HepG2 (cell line): Measurements from ENCODE around the gene TYROBP. TPM values are rescaled to one million over a fixed set of nuclear protein-coding genes. Genes with fewer than 3 reads are reported as not detected.

Source experiments
- ATF5 ChIP-seq: sonication (generic); formaldehyde crosslinking; IDR thresholded peaks from 2 replicates; pipeline ENCODE4 v1.4.0; 2020; ENCODE audit warnings: mild to moderate bottlenecking, low read depth, missing genetic modification reagents
- GPN1 ChIP-seq: sonication (generic); formaldehyde crosslinking; IDR thresholded peaks from 2 replicates; pipeline ENCODE4 v1.5.1; 2020; ENCODE audit warnings: missing genetic modification reagents, borderline replicate concordance
- KLF9 ChIP-seq: IDR thresholded peaks from 2 replicates; pipeline ENCODE4 v1.6.1; 2016; ENCODE audit warnings: low read depth
- NAIF1 ChIP-seq: sonication (generic); formaldehyde crosslinking; IDR thresholded peaks from 2 replicates; pipeline ENCODE4 v1.5.0; 2020; ENCODE audit warnings: mild to moderate bottlenecking, missing genetic modification reagents, borderline replicate concordance
- NR1H2 ChIP-seq: sonication (generic); formaldehyde crosslinking; IDR thresholded peaks from 2 replicates; pipeline ENCODE4 v1.8.1; 2022; ENCODE audit warnings: low read depth, missing genetic modification reagents, borderline replicate concordance
- PHF20 ChIP-seq: sonication (generic); formaldehyde crosslinking; IDR thresholded peaks from 2 replicates; pipeline ENCODE4 v1.5.0; 2020; ENCODE audit warnings: mild to moderate bottlenecking, missing genetic modification reagents
- PRDM4 ChIP-seq: sonication (generic); formaldehyde crosslinking; IDR thresholded peaks from 2 replicates; pipeline ENCODE4 v1.9.0; 2021; ENCODE audit warnings: missing genetic modification reagents, borderline replicate concordance
- RCOR2 ChIP-seq: IDR thresholded peaks from 2 replicates; pipeline ENCODE4 v1.6.1; 2016; ENCODE audit warnings: missing biosample characterization, missing genetic modification reagents
- REPIN1 ChIP-seq: sonication (generic); formaldehyde crosslinking; IDR thresholded peaks from 2 replicates; pipeline ENCODE4 v1.8.0; 2022; ENCODE audit warnings: missing genetic modification reagents, low read depth, mild to moderate bottlenecking, borderline replicate concordance
- REXO4 ChIP-seq: sonication (generic); formaldehyde crosslinking; IDR thresholded peaks from 2 replicates; pipeline ENCODE4 v1.8.0; 2022; ENCODE audit warnings: missing genetic modification reagents, mild to moderate bottlenecking, borderline replicate concordance
- SAP130 ChIP-seq: IDR thresholded peaks from 2 replicates; pipeline ENCODE4 v1.6.1; 2016; ENCODE audit warnings: low read depth
- TOE1 ChIP-seq: sonication (generic); formaldehyde crosslinking; IDR thresholded peaks from 2 replicates; pipeline ENCODE4 v1.4.0; 2020; ENCODE audit warnings: mild to moderate bottlenecking, missing genetic modification reagents
- ZFAT ChIP-seq: sonication (generic); formaldehyde crosslinking; conservative IDR thresholded peaks from 2 replicates; pipeline ENCODE4 v1.8.1; 2023; ENCODE audit warnings: missing genetic modification reagents, inconsistent platforms
- ZNF441 ChIP-seq: sonication (generic); formaldehyde crosslinking; IDR thresholded peaks from 2 replicates; pipeline ENCODE4 v1.7.0; 2021; ENCODE audit warnings: missing genetic modification reagents, borderline replicate concordance
- ZNF703 ChIP-seq: sonication (generic); formaldehyde crosslinking; IDR thresholded peaks from 2 replicates; pipeline ENCODE4 v1.5.1; 2020; ENCODE audit warnings: missing genetic modification reagents, mild to moderate bottlenecking, moderate library complexity, borderline replicate concordance
- ZNF746 ChIP-seq: sonication (generic); formaldehyde crosslinking; IDR thresholded peaks from 2 replicates; pipeline ENCODE4 v1.8.0; 2022; ENCODE audit warnings: mild to moderate bottlenecking, missing genetic modification reagents
- ZNF749 ChIP-seq: sonication (generic); formaldehyde crosslinking; IDR thresholded peaks from 2 replicates; pipeline ENCODE4 v1.8.0; 2022; ENCODE audit warnings: mild to moderate bottlenecking, missing genetic modification reagents, moderate library complexity, borderline replicate concordance
- ZNF773 ChIP-seq: sonication (generic); formaldehyde crosslinking; IDR thresholded peaks from 2 replicates; pipeline ENCODE4 v1.4.0; 2020; ENCODE audit warnings: missing genetic modification reagents, borderline replicate concordance
- ZSCAN22 ChIP-seq: sonication (generic); formaldehyde crosslinking; IDR thresholded peaks from 2 replicates; pipeline ENCODE4 v1.4.0; 2020; ENCODE audit warnings: mild to moderate bottlenecking, missing genetic modification reagents
- polyA plus RNA-seq, 8 experiments: library from polyadenylated mRNA; depleted of rRNA in 3 of 8; stranded (reverse) in 7 of 8; unstranded in 1 of 8; fragments of >200 nt; fragmentation: Illumina TruSeq in 4 of 8; extraction: Trizol in 4 of 8; gene quantifications; 2 replicates each; pipeline versions ENCODE4 v1.2.1 to v1.2.3, GENCODE V29; 2011 to 2016; ENCODE audit warnings: low read depth in 4 of 8, missing spikeins in 1 of 8, mixed read lengths in 1 of 8; ENCODE audit not compliant: insufficient read depth in 1 of 8
- total RNA-seq, 5 experiments: library from RNA; depleted of rRNA; stranded (reverse); fragments of >200 nt; fragmentation: Illumina TruSeq; extraction: Trizol; gene quantifications; 2 replicates each; pipeline ENCODE4 v1.2.3, GENCODE V29; 2016; ENCODE audit warnings: low read depth in 1 of 5
- TF ChIP-seq, protein P1 (sequence below): fragments of 450-650 bp; IDR thresholded peaks from 2 replicates; pipeline ENCODE4 v1.6.1; 2017; ENCODE audit warnings: mild to moderate bottlenecking
- TF ChIP-seq, protein P2 (sequence below): sonication (generic); formaldehyde crosslinking; IDR thresholded peaks from 2 replicates; pipeline ENCODE4 v1.4.0; 2020; ENCODE audit warnings: missing genetic modification reagents, mild to moderate bottlenecking, borderline replicate concordance

Gene TYROBP
- total and polyA plus RNA-seq, 2 of the 13 experiments (the other 11 are each of a cell fraction or from before 2014, with no cell fraction given), result not detected

DNA sequence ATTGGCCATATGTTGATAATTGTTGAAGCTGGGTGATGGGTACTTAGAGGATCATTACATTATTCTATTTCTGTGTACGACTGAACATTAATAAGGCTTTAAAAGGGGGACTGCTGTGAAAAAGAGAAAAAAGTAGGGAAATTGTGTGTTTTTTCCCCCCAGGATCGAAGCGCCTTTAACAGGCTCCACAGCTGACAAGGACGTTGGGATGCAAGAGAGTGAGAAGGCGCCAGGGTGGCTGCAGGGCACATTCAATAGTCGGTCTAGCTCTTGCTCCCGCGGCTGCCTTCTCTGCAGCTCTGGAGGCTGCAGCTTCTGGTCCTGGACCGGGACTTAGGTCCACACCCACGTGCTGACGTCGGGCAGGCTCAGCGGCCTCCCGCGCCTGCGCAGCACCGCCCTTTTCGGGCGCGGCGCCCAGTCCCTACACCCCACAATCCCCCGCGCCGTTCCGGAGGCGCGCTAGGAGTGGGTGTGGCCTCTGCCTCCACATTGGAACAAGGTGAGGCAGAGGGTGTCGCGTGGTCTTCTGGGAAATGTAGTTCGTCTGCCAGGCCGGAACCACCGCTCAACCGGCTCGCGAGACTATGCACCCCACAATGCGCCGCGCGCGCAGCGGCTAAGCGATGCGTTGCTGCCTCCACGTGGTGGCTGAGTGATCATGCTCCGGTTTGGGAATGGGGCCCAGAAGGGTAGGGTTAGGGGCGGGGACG, 23.2 kb upstream of the TYROBP start (continued):
- TF ChIP-seq, protein P1, sequence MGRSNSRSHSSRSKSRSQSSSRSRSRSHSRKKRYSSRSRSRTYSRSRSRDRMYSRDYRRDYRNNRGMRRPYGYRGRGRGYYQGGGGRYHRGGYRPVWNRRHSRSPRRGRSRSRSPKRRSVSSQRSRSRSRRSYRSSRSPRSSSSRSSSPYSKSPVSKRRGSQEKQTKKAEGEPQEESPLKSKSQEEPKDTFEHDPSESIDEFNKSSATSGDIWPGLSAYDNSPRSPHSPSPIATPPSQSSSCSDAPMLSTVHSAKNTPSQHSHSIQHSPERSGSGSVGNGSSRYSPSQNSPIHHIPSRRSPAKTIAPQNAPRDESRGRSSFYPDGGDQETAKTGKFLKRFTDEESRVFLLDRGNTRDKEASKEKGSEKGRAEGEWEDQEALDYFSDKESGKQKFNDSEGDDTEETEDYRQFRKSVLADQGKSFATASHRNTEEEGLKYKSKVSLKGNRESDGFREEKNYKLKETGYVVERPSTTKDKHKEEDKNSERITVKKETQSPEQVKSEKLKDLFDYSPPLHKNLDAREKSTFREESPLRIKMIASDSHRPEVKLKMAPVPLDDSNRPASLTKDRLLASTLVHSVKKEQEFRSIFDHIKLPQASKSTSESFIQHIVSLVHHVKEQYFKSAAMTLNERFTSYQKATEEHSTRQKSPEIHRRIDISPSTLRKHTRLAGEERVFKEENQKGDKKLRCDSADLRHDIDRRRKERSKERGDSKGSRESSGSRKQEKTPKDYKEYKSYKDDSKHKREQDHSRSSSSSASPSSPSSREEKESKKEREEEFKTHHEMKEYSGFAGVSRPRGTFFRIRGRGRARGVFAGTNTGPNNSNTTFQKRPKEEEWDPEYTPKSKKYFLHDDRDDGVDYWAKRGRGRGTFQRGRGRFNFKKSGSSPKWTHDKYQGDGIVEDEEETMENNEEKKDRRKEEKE, result no peak
- TF ChIP-seq ZNF773, result no peak
- no peak for TF ChIP-seq TOE1
- no peak for TF ChIP-seq REXO4
- no peak for TF ChIP-seq ZFAT (CRISPR knock-in tag)
- no peak for TF ChIP-seq ZNF441 (CRISPR knock-in tag)
- TF ChIP-seq ZNF749, result no peak
- no peak for TF ChIP-seq ZSCAN22 (CRISPR knock-in tag)
- TF ChIP-seq KLF9, result peak; percentile 96
- no peak for TF ChIP-seq ZNF703 (CRISPR knock-in tag)
- no peak for TF ChIP-seq GPN1
- TF ChIP-seq, protein P2, sequence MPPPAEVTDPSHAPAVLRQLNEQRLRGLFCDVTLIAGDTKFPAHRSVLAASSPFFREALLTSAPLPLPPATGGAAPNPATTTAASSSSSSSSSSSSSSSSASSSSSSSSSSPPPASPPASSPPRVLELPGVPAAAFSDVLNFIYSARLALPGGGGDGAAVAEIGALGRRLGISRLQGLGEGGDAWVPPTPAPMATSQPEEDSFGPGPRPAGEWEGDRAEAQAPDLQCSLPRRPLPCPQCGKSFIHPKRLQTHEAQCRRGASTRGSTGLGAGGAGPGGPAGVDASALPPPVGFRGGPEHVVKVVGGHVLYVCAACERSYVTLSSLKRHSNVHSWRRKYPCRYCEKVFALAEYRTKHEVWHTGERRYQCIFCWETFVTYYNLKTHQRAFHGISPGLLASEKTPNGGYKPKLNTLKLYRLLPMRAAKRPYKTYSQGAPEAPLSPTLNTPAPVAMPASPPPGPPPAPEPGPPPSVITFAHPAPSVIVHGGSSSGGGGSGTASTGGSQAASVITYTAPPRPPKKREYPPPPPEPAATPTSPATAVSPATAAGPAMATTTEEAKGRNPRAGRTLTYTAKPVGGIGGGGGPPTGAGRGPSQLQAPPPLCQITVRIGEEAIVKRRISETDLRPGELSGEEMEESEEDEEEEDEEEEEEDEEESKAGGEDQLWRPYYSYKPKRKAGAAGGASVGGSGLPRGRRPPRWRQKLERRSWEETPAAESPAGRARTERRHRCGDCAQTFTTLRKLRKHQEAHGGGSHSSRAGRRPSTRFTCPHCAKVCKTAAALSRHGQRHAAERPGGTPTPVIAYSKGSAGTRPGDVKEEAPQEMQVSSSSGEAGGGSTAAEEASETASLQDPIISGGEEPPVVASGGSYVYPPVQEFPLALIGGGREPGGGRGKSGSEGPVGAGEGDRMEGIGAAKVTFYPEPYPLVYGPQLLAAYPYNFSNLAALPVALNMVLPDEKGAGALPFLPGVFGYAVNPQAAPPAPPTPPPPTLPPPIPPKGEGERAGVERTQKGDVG (CRISPR knock-in tag), result no peak
- TF ChIP-seq NR1H2 (CRISPR knock-in tag), result no peak
- TF ChIP-seq SAP130 (CRISPR knock-in tag), result peak; percentile 94
- no peak for TF ChIP-seq NAIF1
- no peak; the same call in 1 of the 2 replicates for TF ChIP-seq RCOR2 (CRISPR knock-in tag)
- peak; percentile 84 for TF ChIP-seq PHF20
- TF ChIP-seq PRDM4, result no peak
- no peak for TF ChIP-seq ZNF746 (CRISPR knock-in tag)
- peak; percentile 90 for TF ChIP-seq REPIN1 (CRISPR knock-in tag)
- TF ChIP-seq ATF5 (CRISPR knock-in tag), result no peak
